PC-9 (cell line): ENCODE results near the gene IRS1.

Experiments
- EZH2 ChIP-seq: fragments of 200-600 bp; sonication (generic); IDR thresholded peaks from 2 replicates; pipeline ENCODE4 v1.8.0; 2017; ENCODE audit warnings: antibody characterized with exemption, low read depth
- TF ChIP-seq, protein P1 (sequence below): fragments of 200-600 bp; sonication (generic); conservative IDR thresholded peaks from 2 replicates; pipeline ENCODE4 v1.6.1; 2017; ENCODE audit warnings: mixed run types, antibody characterized with exemption, mild to moderate bottlenecking, moderate library complexity

DNA sequence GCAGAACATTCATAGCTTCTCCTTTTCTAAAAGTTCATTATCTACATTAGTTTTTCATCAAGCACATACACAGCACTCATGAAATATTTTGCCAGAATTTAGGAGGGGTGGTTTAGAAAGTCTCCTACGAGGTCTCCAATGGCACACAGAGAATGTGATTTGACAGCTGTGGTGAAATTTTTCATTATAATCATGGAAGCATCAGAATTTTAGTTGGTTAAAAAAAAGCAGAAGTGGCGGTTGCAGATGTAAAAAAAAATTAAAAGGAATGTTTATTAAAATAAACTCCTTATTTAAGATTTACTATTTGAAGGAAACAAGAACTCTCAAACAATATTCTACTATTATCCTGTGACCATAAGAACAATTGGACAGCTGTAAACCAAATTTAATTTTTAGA is 25.4 kb upstream of the IRS1 start:
- TF ChIP-seq, protein P1, sequence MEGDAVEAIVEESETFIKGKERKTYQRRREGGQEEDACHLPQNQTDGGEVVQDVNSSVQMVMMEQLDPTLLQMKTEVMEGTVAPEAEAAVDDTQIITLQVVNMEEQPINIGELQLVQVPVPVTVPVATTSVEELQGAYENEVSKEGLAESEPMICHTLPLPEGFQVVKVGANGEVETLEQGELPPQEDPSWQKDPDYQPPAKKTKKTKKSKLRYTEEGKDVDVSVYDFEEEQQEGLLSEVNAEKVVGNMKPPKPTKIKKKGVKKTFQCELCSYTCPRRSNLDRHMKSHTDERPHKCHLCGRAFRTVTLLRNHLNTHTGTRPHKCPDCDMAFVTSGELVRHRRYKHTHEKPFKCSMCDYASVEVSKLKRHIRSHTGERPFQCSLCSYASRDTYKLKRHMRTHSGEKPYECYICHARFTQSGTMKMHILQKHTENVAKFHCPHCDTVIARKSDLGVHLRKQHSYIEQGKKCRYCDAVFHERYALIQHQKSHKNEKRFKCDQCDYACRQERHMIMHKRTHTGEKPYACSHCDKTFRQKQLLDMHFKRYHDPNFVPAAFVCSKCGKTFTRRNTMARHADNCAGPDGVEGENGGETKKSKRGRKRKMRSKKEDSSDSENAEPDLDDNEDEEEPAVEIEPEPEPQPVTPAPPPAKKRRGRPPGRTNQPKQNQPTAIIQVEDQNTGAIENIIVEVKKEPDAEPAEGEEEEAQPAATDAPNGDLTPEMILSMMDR: no peak
- no peak for TF ChIP-seq EZH2
